ENCODE results near the gene BRPF1.

Gene BRPF1

DNA sequence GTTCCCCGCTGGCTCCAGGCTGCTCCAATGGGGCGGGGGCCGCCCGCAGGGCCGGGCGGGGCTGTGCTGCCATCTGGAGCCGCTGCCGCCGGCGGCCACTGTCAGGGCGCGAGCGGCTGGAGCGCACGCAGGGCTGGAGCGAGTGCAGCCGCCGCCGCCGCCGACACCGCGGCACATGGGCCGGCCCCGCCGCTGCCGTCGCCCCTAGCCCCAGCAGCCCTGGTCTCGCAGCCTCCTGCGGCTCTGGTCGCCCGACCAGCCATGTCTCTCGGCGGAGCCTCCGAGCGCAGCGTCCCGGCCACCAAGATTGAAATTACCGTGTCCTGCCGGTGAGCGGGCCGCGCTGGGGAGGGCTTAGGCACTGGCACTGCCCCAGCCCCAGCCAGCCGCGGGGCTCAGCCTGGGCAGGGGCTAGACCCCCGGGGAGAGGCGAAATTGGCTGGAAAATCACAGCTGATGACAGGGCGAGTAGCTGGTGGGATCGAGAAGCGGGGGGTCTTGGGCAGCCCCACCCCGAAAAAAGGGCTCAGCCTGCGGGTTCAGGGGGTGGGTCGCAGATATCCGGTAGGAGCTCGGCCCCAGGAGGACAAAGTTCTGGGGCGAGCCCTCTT, 27.7 kb upstream of the BRPF1 start, which contains the start of gene CPNE9:
TSS of gene CPNE9 (plus strand) at position 98 of the 611 bp plus-strand sequence. CDS start at position 262, 164 bp downstream.
- TF ChIP-seq, protein P1, sequence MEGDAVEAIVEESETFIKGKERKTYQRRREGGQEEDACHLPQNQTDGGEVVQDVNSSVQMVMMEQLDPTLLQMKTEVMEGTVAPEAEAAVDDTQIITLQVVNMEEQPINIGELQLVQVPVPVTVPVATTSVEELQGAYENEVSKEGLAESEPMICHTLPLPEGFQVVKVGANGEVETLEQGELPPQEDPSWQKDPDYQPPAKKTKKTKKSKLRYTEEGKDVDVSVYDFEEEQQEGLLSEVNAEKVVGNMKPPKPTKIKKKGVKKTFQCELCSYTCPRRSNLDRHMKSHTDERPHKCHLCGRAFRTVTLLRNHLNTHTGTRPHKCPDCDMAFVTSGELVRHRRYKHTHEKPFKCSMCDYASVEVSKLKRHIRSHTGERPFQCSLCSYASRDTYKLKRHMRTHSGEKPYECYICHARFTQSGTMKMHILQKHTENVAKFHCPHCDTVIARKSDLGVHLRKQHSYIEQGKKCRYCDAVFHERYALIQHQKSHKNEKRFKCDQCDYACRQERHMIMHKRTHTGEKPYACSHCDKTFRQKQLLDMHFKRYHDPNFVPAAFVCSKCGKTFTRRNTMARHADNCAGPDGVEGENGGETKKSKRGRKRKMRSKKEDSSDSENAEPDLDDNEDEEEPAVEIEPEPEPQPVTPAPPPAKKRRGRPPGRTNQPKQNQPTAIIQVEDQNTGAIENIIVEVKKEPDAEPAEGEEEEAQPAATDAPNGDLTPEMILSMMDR (IDR thresholded peaks at IDR 0.05), result no peak
- TF ChIP-seq ZFX (IDR thresholded peaks at IDR 0.05; ENCODE audit: borderline replicate concordance), result no peak
- no peak within 1 kb of the TSS for H3K27ac ChIP-seq

DNA sequence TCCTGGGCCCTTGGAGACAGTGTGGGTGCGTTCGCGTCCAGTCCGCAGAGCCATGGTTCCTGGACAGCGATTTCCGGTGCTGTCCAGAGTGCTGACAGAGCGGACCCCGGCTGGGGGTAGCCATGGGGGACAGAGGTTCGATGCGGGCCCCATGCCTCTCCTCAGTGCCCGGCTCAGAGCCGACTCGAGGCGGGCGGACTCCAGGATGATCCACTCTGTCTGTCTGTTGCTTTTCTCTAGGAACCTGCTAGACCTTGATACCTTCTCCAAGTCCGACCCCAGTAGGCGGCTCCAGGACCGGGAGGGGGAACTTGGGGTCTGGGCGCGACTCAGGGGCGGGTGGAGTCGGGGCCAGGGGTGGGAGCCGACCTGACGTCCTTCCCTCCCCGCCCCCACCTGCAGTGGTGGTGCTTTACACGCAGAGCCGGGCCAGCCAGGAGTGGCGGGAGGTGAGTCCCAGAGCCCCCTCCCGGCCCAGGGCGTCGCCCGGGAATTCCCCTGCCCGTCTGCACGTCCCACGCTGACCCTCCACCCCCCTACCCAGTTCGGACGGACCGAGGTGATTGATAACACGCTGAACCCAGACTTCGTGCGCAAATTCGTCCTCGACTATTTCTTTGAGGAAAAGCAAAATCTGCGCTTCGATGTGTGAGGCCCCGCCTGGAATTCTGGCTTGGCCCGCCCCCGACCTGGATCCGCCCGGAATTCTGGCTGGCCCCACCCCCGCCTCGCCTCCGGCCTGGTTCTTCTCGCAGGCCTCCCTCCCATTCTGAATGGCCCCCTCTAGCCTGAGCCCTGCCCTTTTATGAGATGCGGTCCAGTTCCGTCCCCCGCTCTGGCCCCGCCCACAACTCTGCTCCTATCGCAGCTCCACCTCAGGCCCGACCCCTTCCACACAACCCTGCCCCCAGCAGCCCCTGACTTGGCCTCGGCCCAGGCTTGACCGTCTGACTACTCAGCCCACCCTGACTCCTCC, 26.9 kb upstream of the BRPF1 start:
- no peak overlapping the region for H3K27ac ChIP-seq
- TF ChIP-seq ZFX (IDR thresholded peaks at IDR 0.05; ENCODE audit: borderline replicate concordance), result no peak
- TF ChIP-seq, protein P1 (IDR thresholded peaks at IDR 0.05), result no peak

DNA sequence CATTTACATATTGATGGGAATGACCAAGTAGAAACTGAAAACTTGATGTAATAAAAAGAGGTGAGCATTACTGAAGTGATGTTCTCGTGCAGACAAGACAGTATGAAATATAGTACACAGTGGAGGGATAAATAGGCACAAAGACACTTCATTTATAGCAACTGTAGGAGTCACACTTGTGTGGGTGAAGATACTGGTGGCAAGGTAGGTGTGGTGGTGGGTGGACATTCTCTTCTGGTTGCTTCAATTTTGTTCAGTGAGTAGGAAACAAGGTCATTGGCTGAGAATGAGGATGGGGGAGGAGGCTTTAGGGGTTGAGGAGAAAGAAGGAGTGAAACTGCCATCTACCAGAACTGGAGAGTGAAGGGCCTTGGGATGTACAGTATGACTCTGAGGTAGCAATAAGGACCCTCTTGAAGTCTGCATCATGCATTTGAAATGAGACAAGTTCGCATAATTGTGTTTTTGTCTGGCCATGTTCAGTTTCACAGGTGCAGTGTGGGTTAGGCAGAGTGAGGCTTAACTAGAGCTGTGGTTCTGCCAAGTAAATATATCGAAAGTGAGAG, 21.3 kb upstream of the BRPF1 start:
- H3K27ac ChIP-seq, result no peak overlapping the region
- TF ChIP-seq, protein P1 (IDR thresholded peaks at IDR 0.05), result no peak
- TF ChIP-seq ZFX (IDR thresholded peaks at IDR 0.05; ENCODE audit: borderline replicate concordance), result no peak

DNA sequence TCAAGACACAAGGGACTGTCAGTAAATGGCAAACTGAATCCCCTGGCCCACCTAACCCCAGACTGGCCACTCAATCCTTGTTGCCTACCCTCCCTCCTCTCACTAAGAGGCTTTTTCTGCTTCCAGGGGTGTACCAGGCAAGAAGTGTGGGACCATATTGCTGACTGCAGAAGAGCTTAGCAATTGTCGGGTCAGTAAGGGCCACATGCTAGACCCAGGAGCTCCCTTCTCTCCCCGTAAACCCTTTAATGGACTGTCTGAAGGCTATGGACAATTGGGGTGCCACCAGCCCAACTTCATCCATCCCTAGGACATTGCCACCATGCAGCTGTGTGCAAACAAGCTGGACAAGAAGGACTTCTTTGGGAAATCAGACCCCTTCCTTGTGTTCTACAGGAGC, 19.1 kb upstream of the BRPF1 start:
- no peak for TF ChIP-seq ZFX (IDR thresholded peaks at IDR 0.05; ENCODE audit: borderline replicate concordance)
- TF ChIP-seq, protein P1 (IDR thresholded peaks at IDR 0.05), result no peak
- H3K27ac ChIP-seq, result no peak overlapping the region

DNA sequence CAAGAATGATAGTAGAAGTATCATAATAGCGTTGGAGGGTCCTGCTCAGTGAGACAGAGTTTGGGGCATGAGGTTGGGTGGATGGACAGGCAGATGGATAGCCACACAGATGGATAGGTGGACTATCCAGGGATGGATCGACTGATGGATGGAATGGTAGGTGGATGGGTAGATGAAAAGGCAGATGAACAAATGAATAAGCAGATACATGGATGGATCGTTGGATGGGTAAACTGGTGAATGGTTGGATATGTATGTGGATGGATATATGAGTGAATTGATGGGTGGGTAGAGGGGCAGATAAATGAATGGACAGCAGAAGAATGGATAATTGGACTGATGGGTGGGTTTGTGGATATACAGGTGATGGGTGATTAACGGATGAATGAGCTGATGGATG, 18.4 kb upstream of the BRPF1 start:
- H3K27ac ChIP-seq, result no peak overlapping the region
- TF ChIP-seq, protein P1 (IDR thresholded peaks at IDR 0.05), result no peak
- TF ChIP-seq ZFX (IDR thresholded peaks at IDR 0.05; ENCODE audit: borderline replicate concordance), result no peak

DNA sequence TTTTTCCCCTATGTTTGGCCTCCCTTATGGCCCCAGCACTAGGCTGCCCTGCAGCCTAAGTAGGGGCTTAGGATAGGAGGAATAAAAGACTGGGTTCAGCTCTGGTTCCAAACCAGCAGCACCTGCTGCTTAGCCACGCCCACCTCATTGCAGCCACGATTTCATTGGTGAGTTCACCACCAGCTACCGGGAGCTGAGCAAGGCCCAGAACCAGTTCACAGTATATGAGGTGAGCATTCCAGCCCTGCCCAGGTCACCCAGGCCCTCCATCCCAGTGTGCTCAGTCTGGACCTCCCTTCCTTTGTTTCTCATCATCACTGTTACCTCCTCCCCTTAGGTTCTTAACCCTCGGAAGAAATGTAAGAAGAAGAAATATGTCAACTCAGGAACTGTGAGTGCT, 16.4 kb upstream of the BRPF1 start:
- no peak overlapping the region for H3K27ac ChIP-seq
- no peak for TF ChIP-seq ZFX (IDR thresholded peaks at IDR 0.05; ENCODE audit: borderline replicate concordance)
- TF ChIP-seq, protein P1 (IDR thresholded peaks at IDR 0.05), result no peak

Measured in 22Rv1 (cell line).